Activated CD4-positive, alpha-beta T cell treated with anti-CD3 and anti-CD28 coated beads, Interleukin-10, Interleukin-2, amounts not matched to agents 100 ng/mL and 50 ng/mL, durations not matched to agents 16 hours and 8 hours (primary cell): ENCODE data around the gene CIDEA.
"Not testable (repeated sequence)": the region's sequence is repeated elsewhere in the genome, so short reads cannot be mapped to it uniquely, and the experiment has no call there.

ENCODE experiments used
- DNase-seq: peaks from one replicate; pipeline ENCODE4 v3.0.0-alpha.2; 2020

CIDEA gene

GRCh38 chr18:12254136-12254819, at the start of gene CIDEA:
CIDEA (plus strand) TSS chr18:12254361; CDS start chr18:12254384, 23 bp downstream.
- DNase-seq = no peak

GRCh38 chr18:12208296-12209153, 45.6 kb upstream of the CIDEA start:
- not testable (repeated sequence) for DNase-seq

GRCh38 chr18:12212308-12212707, 41.9 kb upstream of the CIDEA start:
- not testable (repeated sequence) for DNase-seq

- DNase-seq = not testable (repeated sequence)
Observed at GRCh38 chr18:12214296-12215005, 39.7 kb upstream of the CIDEA start.

GRCh38 chr18:12216471-12216870, 37.7 kb upstream of the CIDEA start:
- not testable (repeated sequence) for DNase-seq

GRCh38 chr18:12218603-12219002, 35.6 kb upstream of the CIDEA start:
- not testable (repeated sequence) for DNase-seq

GRCh38 chr18:12222041-12222440, 32.1 kb upstream of the CIDEA start:
- DNase-seq = not testable (repeated sequence)

- not testable (repeated sequence) for DNase-seq
Observed at GRCh38 chr18:12223326-12223725, 30.8 kb upstream of the CIDEA start.

- DNase-seq = peak; percentile 17
Observed at GRCh38 chr18:12226807-12227206, 27.4 kb upstream of the CIDEA start.

GRCh38 chr18:12227399-12228186, 26.6 kb upstream of the CIDEA start:
- not testable (repeated sequence) for DNase-seq

- DNase-seq = not testable (repeated sequence)
Observed at GRCh38 chr18:12228308-12228707, 25.9 kb upstream of the CIDEA start.

GRCh38 chr18:12230561-12230960, 23.6 kb upstream of the CIDEA start:
- not testable (repeated sequence) for DNase-seq

- DNase-seq = no peak
Observed at GRCh38 chr18:12231040-12231882, 22.9 kb upstream of the CIDEA start.

GRCh38 chr18:12231986-12232385, 22.2 kb upstream of the CIDEA start:
- no peak for DNase-seq

GRCh38 chr18:12233378-12233777, 20.8 kb upstream of the CIDEA start:
- DNase-seq = no peak

GRCh38 chr18:12234451-12235190, 19.5 kb upstream of the CIDEA start:
- DNase-seq = no peak

- DNase-seq = no peak
Observed at GRCh38 chr18:12236141-12236540, 18.0 kb upstream of the CIDEA start.

GRCh38 chr18:12236934-12237832, 17.0 kb upstream of the CIDEA start:
- peak; percentile 80 for DNase-seq

- no peak for DNase-seq
Observed at GRCh38 chr18:12238826-12239225, 15.3 kb upstream of the CIDEA start.

- DNase-seq = no peak
Observed at GRCh38 chr18:12239431-12239830, 14.7 kb upstream of the CIDEA start.
